Measurements from ENCODE around the gene ACTG1. TPM values are rescaled to one million over a fixed set of nuclear protein-coding genes. Genes with fewer than 3 reads are reported as not detected.
A peak's percentile ranks its signal among the peaks of the same experiment; 100 is the strongest.

Gene ACTG1
- total RNA-seq, 1 donor from 2014 or later = 4,027 TPM

DNA sequence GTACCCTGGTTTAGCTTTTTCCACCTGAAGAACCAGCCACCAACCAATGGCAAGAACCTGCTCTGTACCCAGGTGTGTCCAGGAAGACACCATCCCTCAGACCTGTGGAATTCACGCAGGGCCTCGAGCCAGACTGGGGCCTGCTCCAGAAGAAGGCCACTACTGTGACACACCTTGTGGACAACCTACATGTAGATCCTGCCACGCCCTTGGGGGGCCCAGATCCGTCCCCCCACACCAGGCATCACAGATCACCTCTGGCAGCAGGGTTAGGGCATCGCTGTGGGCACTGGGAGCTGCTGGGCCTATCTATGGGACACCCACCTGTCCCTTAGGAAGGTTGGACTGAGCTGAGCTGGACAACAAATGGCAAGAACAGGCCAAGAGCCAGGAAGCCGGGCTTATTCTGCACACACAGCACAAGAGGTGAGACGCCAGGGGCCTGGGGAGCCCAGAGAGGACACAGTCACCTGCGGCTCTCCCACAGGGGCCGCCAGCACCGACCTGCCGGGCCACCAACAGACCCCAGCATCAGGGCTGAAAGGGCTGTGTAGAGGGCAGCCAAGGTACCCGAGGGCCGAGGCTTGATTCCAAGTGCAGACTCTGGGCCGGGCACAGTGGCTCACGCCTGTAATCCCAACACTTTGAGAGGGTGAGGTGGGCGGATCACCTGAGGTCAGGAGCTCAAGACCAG, 31.8 kb upstream of the ACTG1 start:
- no peak for ATAC-seq

GRCh38 chr17:81543756-81544155, 31.2 kb upstream of the ACTG1 start:
- no peak for ATAC-seq

- ATAC-seq = no peak
These were observed 30.7 kb upstream of the ACTG1 start for GRCh38 chr17:81543339-81543675.

DNA sequence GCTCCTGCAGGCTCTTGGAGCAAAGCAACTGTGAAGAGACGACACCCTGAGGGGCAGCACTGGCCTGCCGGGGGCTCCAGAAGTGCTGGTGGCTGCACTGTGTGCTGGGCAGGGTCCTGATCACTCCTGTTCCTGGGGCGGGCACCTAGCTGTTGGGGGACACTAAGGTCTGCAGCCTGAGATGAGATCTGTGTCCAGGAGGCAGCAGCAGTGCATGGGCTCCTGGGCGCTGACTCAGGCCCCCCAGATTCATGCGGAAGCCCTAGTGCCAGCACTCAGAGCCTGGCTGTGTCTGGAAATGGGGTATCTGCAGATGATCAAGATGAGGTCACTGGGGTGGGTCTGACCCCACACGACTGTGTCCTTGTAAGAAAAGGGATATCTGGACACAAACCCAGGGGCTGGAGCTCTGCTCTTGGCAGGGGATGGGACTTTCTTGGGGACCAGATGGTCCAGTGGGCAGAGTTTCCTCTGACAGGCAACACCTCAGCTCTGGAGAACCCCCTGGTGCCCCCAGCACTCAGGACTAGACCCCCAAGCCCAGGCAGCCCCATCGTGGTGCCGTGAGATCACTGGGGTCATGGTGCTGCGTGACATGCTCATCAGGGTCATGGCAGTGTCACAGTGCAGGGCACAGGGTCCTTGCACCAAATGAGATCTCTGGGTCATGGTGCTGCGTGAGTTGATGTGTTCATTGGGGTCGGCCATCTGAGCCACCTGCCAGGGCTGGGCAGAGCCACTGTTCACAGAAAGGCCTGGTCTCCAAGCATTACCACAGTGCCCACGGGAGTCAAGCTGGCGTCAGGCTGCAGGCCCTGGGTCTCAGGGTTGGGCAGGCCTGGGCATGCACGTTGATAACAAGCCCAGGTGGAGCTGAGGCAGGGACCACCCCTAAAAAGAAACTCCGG, 30.1 kb upstream of the ACTG1 start:
- ATAC-seq = no peak

GRCh38 chr17:81541123-81541522, 28.5 kb upstream of the ACTG1 start:
- no peak for ATAC-seq

GRCh38 chr17:81540676-81541027, 28.1 kb upstream of the ACTG1 start:
- ATAC-seq = no peak

- ATAC-seq = no peak
These were observed 27.5 kb upstream of the ACTG1 start for GRCh38 chr17:81539961-81540675.

DNA sequence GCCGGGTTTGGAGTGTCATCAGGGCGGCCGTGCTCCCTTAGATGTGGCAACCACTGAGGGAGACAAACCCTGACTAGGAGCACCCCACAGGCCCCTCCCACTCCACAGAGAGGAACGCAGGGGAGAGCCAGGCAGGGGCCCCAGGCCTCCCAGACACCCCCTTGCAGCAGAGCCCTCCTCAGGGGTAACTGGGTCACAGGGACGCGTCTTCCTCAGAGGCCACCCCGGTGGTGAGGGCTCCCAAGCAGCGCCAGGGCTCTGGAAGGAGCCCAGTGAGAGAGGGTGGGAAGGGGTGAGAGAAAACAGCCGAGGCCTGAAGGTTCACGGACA, 26.9 kb upstream of the ACTG1 start:
- no peak for ATAC-seq

- peak; percentile 1 for ATAC-seq
These were observed 26.3 kb upstream of the ACTG1 start for GRCh38 chr17:81538651-81539570.

DNA sequence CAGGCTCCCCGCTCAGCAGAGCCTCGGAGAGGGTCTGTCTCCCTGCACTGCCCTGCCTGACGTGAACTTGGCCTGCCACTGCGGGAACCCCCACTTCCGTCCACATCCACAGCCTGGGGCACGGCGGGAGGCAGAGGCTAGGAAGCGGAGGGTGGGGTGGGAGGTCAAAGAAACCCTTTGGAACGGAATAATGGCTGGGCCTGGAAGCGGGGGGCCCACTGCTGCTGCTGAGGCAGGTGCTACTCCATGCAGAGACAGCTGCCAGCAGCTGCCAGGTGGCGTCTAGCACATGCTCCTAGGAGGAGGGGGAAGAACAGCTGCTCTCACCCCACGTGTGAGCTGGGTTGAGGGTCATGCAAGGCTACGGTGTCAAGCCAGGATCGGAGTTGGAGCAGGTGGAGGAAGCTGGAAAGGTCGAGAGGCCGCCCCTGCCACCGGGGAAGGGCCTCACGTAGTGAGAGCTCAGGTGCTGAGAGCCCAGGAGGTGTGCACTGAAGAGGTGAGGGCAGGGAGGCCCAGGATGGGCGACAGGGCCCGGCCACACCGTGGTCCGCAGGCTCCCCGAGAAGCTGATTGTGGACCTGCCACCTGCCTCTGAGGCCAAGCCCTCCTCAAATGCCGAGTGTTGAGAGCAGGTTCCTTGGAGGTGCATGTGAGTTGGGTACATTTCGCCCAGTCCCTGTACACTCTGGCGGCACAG, 25.4 kb upstream of the ACTG1 start:
- ATAC-seq = no peak

DNA sequence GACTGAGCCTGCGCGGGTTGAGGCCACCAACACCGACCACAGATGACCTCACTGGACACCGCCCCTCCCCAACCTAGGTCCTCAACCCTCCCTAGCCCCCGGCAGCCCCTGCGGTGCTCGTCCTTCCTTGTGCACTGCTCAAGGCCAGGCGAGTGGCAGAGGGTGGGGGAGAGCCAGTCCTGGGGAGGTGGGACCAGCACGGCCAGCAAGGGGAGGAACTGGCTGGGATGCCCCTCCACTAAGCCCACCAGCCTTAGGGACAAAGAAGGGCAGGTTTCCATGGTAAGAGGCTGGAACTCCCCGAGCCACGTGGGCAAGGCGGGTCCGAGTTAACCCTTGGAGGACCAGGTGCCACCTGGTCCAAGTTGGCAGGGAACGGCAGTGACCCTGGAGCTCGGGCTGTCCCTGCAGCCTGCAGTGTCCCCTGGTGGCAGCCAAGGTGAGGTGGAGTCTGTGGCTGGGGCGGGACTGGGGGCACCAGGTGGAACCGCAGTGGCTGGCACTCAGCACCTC, 24.8 kb upstream of the ACTG1 start:
- peak; percentile 49 for ATAC-seq

GRCh38 chr17:81536299-81537290, 24.0 kb upstream of the ACTG1 start:
- peak; percentile 6 for ATAC-seq

DNA sequence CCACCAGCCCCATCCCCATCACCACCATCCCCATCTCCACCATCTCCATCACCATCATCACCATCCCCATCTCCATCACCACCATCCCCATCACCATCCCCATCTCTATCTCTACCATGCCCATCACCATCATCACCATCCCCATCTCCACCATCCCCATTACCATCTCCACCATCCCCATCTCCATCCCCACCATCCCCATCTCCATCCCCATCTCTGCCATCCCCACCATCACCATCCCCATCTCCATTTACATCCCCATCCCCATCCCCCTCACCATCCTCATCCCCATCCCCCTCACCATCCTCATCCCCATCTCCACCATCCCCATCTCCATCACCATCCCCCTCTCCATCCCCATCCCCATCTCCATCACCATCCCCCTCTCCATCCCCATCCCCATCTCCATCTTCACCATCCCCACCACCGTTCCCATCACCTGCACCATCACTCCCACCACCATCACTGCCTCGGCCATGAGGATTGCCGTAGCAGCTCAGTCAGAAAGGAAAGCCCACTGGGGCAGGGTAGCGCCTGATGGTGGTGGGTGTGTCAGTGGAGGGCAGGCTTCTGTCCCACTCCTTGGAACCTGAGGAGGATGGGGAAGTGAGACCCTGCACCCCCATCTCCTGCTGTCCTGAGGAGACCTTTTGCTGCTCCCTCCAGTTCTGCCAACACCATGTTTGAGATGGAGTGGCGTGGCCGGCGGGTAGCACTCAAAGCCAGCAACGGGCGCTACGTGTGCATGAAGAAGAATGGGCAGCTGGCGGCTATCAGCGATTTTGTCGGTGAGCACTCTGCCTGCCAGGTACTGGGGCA, 23.1 kb upstream of the ACTG1 start:
- ATAC-seq = no peak

- ATAC-seq = no peak
These were observed 22.4 kb upstream of the ACTG1 start for GRCh38 chr17:81535007-81535328.

DNA sequence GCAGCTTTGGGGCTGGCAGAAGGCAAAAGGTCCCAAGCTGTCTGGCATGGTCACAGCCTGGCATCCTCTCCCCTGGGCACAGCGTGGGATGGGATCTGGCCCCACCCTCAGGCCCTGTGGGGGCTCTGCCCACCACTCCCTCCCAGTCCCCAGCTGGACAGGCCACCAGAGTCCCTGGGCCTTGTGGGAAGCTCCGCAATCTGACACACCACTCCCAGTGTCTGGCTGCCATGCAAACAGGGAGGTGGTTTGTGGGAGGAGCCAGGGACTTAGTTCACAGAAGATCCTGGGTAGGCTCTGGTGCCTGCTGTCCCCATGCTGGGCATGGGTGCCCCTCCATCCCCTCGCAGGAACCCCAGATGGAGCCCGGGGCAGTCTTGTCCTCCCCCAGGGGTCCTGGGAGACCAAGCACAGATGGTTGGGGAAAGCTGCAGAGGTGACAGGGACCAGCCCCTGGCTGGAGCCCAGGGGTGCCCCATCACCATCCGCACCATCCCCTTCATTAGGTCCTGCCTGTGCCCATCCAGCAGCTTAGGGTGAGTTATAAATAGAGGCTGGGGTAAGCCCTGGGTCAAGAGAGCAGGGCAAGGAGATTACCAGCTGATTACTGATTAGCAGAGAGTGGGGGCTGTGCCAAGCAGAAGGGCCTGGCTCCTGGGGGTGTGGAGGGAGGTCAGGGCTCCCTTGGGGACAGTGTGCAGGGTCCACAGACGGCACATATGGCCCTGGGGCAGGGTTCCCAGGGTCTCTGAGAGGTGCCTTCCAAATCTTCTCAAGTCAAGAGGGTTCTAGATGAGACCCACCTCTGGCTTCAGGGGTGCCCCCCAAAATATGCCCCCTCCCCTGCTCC, 21.8 kb upstream of the ACTG1 start:
- no peak for ATAC-seq

- no peak for ATAC-seq
These were observed 20.9 kb upstream of the ACTG1 start for GRCh38 chr17:81533339-81534141.

- no peak for ATAC-seq
These were observed 20.1 kb upstream of the ACTG1 start for GRCh38 chr17:81532490-81533287.

Data from esophagus mucosa (tissue), 1 donor.